GM19023 (cell line): ENCODE results near the gene DNAJC15.

Experiments
- ATAC-seq: cut with Tn5 transposase; IDR thresholded peaks from one replicate; pipeline ENCODE4 v1.9.1; 2021; ENCODE audit warnings: mild to moderate bottlenecking, moderate library complexity; ENCODE audit not compliant: unreplicated experiment

Gene DNAJC15

DNA sequence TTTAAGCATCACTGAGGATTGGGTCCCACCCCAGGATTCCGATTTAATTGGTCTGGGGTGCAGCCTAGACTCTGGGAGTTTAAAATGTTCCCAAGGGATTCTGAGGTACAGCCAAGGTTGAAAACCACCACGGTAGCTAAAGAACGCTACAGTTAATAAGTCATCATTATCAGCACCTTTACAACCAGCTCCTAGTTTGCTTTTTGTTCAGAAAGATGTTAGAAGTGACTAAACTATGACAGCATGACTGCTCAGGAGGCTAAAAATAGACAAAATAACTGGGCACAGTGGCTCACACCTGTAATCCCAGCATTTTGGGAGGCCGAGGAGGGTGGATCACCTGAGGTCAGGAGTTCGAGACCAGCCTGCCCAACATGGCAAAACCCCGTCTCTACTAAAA is 19.7 kb upstream of the DNAJC15 start:
- no peak for ATAC-seq

DNA sequence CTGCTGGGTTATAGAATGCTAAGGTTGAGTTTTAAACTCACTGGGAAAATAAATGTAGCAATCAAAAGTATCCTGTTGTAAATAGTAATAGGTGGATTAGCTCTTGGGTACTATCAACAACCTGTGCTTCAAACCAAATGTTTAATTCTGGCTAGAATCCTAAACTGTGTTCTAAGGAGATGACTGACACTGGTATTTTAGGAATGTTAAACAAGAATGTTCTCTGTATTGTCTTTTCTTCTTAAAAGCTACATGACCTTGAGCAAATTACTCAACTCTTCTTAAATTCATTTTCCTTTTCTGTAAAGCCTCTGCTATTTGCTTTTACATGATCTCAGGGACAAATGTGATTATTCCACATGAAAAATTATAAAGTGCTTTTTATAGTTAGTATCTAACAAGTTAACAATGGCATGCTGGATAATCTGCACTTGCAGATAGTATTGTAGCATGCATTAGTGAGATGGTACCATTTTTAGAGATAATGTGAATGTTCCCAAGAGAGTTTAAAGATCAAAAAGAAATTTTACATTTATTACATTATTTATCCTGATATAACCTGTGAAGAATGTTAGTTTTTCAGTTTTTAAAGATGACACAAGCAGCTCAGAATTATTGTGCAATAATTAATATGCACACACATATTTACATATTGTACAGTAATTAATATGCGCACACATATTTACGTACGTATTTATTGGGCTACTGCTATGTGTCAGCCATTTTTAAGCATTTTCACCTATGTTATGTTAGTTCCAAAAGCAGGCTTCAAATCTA is 17.7 kb upstream of the DNAJC15 start:
- no peak for ATAC-seq

DNA sequence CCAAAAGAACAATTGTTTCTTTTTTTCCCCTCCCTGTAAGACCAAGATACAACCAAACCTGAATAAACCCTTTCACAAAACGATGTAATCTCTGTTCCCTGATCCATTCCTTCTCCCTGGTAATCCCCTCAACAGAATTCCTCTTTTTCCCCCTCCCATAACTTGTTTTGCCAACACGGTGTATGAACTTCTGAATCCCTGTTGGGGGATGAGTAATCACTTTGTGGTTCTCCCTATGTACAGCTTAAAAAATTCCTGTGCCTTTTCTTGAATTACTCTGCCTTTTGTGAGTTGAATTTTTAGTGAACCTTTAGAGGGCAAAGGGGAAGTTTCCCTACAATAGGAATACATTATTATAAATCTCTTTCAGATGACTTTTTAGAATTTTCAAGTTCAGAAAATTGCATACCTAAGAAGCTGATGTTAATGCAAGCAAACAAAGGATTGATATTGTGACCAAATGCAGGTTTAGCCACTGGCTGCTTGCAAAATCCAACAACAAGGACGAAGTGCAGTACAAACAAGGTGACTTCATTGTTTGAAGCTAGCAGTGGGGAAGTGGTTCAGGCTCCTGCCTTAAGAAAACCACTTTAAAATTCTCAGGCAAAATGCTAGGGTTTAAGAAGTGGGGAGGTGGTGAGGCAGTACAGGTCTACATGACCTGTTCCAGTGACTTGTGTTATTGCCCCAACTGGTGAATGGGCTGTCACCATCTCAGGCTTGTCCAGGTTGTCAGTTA is 16.3 kb upstream of the DNAJC15 start:
- no peak for ATAC-seq

DNA sequence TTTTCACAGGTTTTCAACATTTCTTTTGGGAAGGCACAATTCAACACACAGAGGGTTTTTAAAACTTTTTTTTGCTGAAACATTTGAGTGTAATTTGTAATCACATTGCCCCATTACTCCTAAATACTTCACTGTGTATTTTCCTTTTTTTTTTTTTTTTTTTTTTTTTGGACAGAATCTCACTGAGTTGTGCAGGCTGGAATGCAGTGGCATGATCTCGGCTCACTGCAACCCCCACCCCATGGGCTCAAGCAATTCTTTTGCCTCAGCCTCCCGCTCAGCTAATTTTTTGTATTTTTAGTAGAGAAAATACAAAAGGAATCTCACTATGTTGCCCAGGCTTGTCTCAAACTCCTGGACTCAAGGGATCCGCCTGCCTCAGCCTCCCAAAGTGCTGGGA is 14.8 kb upstream of the DNAJC15 start:
- ATAC-seq = no peak

DNA sequence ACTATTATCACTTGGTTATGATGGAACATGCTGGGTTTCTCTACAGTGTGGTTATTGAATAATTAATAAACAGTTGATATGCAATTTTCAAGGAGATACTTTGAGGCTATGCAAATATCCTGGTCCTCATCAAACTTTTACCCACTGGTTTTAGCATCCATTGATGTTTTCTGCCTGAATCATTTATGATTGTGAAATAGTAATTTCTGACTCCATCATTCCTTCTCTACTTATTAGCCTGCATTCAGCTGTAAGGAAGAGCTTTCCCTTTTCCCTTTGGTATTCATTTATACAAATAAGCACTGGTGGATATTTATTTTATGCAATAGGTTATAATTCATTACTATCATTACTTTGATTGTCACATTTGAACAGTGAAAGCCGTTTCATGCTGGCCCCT is 13.9 kb upstream of the DNAJC15 start:
- no peak for ATAC-seq

DNA sequence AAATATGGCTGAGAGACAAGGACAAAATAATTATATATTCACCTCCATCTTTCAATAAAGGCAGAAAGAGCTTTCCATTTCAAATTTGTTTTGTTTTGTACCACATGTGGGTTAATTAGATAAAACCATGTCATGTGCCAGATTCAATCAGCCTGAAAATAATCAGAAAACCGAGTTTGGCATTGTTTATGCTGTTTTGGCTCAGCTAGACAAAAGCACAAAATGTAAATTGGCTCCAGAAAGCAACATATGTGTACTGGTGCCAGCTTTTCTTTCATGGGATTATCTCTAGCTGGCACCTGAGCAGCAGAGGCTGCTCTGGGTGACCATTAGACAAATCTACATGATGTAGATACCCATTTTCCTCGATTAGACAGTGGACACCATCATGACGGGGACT is 9.2 kb upstream of the DNAJC15 start:
- no peak for ATAC-seq

DNA sequence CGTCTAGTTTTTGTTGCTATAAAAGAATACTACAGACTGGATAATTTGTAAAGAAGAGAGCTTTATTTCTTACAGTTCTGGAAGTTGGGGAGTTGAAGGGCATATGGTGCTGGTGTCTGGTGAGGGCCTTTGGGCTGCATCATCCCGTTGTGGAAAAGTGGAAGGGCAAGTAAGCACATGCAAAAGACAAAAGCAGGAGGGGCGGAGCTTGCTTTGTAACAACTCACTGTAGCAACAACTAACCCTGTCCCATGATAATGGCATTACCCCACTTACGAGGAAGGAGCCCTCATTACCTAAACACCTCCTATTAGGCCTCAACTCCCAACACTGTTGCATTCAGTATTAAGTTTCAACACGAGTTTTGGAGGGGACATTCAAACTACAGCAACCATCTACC is 7.2 kb upstream of the DNAJC15 start:
- no peak for ATAC-seq

DNA sequence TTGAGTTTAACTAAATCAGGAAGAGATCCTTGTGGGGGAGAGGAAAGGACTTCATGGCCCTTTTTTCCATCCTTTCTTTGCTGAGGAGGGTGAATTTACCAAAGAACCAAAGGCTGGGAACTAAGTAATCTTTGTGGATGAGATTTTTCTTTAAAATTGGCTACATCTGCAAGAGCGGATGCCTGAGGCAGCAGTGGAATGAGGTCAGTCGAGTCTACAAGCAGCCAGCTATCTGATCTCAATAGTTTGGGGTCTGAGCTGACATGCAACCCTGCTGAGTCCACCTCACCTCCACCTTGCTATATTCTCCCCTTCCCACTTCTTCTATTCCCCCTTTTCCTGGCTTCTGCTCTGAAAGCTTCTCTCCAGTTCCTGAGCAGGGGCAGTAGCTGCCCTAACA is 3.6 kb upstream of the DNAJC15 start:
- ATAC-seq = no peak

DNA sequence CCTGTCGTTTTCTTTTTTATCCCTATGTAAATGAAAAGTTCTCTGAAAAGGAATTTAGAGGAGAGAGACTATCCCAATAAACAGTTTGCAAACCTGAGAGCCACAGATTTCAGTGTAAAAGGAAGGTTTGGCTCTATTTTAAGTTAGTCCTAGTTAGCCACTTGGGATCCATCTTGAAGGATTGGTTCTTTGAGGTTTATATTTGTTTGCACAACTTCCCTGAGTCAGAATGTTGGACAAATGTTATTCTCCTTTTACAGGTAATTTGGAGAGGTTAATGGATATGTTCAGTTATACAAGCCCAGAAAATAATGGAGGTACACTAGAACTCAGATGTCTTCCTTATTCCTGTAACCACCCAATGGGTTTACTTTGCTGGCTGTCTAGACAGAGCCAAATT is 2.6 kb upstream of the DNAJC15 start:
- ATAC-seq = no peak

DNA sequence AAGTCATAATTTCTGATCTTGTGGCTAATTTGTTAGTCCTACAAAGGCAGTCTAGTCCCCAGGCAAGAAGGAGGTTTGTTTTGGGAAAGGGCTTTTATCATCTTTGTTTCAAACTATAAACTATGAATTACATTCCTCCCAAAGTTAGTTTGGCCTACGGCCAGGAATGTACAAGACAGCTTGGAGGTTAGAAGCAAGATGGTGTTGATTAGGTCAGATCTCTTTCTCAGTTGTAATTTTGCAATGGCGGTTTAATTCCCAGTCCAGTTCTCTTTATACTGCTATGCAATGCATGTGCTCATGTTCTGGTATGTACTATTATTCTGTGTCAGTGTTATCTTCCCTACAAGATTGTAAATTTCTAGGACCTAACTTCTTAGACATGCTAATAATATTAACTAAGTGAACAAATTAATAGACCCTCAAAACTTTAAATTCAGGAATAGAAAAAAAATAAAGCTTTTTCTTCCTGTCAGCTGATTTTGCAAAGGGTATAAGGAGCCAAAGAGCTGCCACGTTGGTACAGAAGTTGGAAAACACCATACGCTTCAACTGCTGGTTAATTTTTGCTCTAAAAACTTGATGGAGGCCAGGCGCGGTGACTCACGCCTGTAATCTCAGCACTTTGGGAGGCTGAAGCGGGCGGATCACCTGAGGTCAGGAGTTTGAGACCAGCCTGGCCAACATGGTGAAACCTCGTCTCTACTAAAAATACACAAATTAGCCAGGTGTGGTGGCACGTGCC is 1.3 kb upstream of the DNAJC15 start:
- ATAC-seq = no peak

DNA sequence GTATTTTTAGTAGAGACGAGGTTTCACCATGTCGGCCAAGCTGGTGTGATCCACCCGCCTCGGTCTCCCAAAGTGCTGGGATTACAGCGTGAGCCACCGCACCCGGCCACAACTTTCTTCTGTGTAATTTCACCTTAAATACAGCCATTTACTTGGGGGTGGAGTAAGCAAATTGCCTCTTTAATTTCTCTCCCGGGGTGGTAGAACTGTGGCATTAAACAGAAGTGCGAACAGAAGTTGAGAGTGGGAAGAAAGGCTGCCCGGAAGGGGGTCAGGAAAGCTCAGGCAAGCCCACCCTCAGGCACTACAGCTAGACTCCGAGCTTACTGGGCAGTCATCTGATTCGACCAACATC is 475 bp upstream of the DNAJC15 start:
- no peak for ATAC-seq

DNA sequence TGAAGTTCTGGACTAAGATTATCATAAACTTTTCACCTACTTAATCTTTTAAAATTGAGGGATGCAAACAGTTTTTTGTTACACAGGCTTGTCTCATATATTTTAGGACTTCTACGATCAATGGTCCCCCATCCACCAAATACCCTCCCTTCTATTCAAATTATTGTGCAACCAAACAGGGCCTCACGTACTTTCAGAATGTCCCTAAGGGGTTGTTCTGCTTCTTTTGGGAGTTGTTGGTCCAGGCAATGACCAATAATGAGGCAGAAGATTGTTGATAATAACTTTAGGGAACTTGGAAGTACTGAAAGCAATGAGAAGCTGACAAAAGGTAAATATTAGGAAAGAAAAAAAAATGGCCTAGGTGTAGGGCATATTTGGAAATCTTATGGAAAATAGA is 2.9 kb downstream of the DNAJC15 start:
- ATAC-seq = no peak

DNA sequence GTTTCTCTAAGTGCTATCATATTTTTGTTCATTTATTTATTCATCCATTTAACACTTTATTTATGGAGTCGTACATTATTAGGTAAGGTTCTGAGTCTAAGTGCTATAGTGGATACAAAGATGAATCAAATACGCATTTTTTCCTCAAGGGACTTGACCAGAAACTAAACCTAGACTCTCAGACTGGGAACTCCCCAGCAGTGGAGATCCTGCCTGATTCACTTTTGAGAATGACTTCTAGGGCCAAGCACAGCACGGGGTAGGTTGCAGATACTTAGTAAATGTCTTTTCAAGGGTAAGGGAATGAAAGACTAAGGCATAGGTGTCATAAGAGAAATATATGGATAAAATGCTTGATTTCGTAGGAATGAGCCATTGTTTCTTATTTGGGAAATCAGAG is 7.2 kb downstream of the DNAJC15 start:
- peak; percentile 63 for ATAC-seq

DNA sequence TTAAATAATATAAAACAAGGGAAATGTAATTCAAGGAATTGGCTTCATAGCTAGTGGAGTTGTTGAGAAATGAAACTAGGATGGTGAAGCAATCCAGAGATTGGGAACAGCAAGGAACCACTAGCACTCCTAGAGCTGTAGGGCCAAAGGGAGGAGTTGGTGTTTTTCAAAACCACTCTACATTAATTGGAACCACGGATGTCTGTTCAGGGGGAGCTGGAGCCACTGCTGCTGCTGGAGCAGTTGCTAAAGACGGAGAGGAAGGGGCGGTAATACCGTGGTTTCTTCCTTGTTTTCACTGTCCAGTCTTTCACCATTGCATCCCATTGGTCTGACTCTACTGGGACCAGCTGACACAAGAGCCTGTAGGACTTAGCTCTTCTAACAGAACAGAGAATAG is 8.5 kb downstream of the DNAJC15 start:
- no peak for ATAC-seq

DNA sequence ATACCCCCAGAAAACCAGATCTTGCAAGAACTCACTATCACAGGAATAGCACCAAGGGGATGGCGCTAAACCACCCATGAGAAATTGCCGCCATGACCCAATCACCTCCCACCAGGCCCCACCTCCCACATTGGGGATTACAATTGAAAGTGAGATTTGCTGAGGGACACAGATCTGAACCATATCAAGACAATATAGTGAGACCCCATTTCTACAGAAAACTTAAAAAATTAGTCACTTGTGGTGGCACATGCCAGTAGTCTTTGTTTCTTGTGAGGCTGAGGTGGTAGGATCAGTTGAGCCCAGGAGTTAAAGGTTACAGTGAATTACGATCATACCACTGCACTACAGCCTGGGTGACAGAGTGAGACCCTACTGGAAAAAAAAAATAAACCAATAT is 9.7 kb downstream of the DNAJC15 start:
- ATAC-seq = no peak

DNA sequence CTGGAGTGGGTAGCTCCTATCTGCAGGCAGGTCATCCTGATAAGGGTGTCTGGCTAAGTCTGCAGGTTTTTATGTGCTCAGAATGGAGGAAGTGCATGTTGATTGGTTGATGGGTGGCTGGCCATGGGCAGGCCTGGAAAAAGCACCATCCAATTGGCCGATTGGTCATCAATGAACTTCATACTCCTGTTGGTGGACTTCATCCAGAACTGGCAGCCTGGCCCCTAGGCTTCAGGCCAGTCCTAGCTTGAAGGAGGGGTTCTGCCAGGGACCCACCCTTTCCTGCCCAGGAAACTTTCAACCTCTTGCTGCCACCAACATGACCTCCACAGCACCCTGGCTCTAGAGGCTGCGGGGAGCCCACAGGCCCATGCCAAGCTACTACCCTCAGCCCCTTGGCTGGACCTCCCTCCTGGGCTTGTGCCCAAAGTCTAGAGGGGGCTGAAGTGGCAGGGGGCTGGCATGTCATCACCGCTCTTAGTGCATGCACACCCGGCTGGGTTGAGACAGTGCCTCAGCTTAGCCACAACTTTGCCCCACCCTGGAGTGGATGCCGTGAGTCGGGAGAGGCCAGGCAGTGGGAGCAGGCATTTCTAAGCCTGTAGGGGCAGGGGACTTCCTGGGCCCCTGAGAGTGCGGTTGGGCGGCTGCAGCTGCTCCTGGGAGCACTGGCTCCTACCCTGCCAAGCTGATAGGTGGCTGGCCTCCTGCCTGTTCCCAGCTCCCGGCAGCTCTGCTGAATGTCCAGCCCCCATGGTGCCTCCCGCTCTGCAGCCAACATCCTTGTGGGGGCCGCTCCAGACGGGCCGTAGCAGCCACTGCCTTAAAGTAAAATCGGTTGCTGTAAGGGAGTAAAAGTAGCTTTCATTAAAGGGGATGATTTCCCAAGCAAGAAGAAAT is 13.2 kb downstream of the DNAJC15 start:
- ATAC-seq = no peak

DNA sequence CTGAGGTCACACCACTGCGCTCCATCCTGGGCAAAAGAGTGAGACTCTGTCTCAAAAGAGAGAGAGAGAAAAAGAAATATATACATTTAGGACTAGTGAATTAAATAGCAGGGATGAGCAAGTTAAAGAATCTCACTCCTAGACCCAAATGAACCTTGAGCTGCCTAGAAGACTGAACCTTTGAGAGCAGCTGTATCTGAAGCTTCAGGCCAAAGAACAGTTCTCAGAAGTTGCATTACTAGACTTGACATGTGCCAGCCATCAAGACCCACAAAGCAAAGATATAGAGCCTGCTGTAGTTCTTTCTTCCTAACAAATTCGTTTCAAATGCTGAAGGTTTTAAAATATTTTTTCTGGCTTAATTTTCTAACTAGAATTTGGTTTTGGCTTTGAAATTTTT is 16.6 kb downstream of the DNAJC15 start:
- no peak for ATAC-seq

DNA sequence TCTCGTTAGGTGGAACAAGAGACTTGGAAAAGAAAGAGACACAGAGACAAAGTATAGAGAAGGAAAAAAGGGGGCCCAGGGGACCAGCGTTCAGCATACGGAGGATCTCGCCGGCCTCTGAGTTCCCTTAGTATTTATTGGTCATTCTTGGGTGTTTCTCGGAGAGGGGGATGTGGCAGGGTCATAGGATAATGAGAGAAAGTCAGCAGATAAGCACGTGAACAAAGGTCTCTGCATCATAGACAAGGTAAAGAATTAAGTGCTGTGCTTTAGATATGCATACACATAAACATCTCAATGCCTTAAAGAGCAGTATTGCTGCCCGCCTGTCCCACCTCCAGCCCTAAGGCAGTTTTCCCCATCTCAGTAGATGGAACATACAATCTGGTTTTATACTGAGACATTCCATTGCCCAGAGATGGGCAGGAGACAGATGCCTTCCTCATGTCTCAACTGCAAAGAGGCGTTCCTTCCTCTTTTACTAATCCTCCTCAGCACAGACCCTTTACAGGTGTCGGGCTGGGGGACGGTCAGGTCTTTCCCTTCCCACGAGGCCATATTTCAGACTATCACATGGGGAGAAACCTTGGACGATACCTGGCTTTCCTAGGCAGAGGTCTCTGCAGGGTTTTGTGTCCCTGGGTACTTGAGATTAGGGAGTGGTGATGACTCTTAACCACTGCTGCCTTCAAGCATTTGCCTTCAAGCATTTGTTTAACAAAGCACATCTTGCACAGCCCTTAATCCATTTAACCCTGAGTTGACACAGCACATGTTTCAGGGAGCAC is 17.4 kb downstream of the DNAJC15 start:
- ATAC-seq = peak; percentile 30

DNA sequence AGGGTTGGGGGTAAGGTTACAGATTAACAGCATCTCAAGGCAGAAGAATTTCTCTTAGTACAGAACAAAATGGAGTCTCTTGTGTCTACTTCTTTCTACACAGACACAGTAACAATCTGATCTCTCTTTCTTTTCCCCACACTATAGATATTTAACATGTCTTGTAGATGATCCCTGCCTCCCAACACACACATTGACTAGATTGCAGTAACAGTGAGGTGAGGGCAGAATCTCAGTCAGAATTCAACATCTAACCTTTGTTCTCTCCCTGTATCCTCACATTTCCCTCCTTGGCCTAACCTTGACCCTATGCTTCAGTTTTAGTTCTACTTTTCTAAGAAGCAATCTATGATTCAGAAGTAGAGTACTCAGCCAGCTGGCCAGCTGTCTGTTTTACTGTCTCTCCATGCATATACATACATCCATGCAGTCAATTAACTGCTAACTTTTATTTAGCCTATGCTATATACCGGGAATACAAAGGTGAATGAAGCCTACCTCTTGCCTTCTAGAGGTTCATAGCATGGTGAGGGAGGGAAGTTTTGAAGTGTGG is 18.1 kb downstream of the DNAJC15 start:
- ATAC-seq = peak; percentile 56

DNA sequence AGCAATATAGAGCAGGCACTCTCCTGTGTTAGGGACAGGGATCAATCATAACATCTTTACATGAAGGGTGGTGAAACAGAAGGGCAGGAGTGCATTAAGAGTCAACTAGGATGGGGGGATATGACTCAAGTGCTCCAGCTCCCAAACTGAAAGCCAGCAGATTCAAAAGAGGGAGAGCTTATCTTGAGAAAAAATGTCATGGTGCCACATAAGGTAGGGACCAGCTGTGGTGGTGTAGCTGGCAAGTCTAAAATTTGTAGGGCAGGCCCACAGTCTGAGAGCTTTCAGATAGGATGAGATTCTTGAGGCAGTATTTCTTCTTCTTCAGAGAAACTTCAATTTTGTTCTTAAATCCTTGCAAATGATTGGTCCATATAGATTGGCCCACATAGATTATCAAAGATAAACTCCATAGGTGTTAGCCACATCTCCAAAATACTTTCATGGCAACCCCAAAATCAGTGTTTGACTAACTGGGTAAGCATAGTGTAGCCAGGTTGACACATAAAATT is 19.1 kb downstream of the DNAJC15 start:
- ATAC-seq = no peak
